GM20000 (cell line): ENCODE measurements around the gene DUSP22.
A peak's percentile ranks its signal among the peaks of the same experiment; 100 is the strongest.

Source experiments
- DNase-seq: peaks from one replicate; pipeline ENCODE4 v3.0.0; 2012; ENCODE audit warnings: low spot score
- TF ChIP-seq, protein P1 (sequence below): IDR thresholded peaks from 2 replicates; pipeline ENCODE4 v1.5.1; 2012; ENCODE audit warnings: mild to moderate bottlenecking, control low read depth; ENCODE audit errors: extremely low read depth, missing control alignments

DUSP22 gene

DNA sequence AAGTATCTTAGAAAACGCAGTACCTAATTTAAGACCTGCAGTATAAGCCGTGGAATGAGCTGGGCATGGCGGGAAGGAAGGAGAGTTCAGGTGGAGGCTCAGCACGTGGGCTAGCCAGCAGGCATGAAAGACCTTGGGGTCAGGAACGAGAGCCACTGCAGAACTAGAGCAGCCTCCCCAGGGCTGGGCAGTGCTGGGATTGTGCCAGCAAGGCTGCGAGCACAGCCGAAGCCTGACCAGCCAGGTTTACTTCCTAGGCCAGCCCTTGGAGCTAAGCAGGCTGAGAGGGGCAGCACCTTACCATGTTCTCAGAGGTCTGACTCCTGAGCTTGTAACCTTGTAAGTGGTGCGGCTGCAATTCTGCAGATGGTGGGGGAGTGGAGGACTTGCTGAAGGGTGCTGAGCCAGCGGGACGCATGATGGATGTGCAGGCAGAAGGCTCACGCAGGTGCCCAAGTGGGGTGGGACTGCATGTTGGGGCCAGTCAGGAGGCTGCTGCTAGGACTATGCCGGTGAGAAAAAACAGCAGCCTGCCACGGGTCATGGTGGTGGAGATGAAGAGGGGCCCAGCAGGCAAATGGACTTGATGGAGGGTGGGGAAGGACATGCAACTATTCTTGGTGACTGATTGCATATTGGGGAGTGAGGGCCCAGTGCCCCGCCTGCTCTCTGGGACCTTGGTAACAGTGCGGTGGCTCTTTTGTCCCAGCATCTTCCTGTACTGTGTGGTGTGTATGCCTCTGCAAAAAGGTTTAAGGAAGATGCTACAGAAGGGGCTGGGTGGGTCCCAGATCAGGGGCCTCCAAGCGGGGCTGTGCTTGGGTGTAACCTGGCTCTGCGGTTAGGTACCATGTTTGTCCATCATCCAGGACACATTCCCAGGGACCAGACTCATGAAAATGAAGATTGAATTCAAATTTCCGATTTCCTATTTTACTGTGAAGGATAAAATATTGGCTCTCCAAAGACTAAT is 61.6 kb downstream of the DUSP22 start:
- TF ChIP-seq, protein P1, sequence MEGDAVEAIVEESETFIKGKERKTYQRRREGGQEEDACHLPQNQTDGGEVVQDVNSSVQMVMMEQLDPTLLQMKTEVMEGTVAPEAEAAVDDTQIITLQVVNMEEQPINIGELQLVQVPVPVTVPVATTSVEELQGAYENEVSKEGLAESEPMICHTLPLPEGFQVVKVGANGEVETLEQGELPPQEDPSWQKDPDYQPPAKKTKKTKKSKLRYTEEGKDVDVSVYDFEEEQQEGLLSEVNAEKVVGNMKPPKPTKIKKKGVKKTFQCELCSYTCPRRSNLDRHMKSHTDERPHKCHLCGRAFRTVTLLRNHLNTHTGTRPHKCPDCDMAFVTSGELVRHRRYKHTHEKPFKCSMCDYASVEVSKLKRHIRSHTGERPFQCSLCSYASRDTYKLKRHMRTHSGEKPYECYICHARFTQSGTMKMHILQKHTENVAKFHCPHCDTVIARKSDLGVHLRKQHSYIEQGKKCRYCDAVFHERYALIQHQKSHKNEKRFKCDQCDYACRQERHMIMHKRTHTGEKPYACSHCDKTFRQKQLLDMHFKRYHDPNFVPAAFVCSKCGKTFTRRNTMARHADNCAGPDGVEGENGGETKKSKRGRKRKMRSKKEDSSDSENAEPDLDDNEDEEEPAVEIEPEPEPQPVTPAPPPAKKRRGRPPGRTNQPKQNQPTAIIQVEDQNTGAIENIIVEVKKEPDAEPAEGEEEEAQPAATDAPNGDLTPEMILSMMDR: no peak
- DNase-seq: no peak

DNA sequence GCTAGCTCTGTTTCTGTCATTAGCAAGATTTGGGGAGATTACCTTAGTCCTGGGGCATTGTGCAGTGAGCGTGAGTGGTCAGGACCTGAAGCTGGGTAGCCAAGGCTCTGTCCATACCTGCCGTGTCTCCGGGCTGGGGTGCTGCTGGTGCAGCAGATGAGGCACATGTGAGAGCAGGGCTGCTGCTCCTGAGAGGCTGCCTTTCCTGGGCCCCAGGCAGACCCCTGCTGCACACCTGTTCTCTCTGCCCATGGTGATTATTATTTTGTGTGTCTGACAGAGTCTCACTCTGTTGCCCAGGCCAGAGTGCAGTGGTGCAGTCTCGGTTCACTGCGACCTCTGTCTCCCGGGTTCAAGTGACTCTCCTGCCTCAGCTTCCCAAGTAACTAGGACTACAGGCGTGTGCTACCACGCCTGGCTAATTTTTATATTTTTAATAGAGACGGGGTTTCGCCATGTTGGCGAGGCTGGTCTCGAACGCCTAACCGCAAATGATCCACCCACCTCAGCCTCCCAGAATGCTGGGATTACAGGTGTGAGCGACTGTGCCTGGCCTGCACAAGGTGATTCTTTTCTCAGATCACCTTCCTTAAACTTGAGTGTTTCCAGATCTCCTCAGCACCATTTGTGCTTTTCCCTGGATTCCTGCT is 62.5 kb downstream of the DUSP22 start:
- no peak for DNase-seq
- TF ChIP-seq, protein P1: no peak

DNA sequence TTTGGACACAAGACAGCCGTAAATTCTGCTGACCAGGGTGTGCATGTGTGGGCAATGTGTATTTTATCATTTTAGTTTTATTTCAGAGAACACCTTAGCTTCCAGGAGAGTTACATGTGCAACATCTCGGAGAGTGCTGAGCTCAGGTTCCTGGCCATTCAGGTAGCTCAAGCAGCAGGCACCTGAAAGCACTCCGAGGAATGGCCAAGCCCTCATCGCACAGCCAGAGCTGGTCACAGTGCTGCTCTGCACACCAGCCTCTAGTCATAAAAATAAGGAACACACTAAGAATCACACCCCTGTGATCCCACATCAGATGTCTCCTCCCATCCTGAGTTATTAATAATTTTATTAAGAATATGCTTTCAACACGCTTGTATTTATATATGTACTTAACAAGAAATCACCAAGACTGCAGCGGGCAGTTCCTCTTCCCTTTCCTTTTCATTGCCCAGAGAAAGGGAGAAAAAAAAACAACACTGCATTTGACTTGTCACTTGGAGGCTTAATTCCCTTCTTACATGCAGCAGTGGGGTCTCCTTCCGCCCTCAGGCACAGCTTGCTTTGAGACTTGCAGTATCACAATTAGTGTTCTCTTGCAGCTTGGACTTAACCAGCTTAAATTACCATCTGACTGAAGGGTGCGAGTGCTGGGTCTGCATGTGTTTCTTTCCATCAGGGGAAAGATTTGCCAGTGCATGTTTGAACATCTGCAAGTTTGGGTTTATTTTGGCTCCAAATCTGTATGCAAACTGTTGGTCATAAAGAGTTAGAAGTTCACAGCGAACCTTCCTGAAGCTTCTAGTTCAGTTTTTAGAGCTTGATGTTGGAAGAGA is 63.3 kb downstream of the DUSP22 start:
- no peak for DNase-seq
- TF ChIP-seq, protein P1: no peak

GRCh38 chr6:356828-357251 is 64.6 kb downstream of the DUSP22 start:
- DNase-seq: peak; percentile 88
- TF ChIP-seq, protein P1: no peak

DNA sequence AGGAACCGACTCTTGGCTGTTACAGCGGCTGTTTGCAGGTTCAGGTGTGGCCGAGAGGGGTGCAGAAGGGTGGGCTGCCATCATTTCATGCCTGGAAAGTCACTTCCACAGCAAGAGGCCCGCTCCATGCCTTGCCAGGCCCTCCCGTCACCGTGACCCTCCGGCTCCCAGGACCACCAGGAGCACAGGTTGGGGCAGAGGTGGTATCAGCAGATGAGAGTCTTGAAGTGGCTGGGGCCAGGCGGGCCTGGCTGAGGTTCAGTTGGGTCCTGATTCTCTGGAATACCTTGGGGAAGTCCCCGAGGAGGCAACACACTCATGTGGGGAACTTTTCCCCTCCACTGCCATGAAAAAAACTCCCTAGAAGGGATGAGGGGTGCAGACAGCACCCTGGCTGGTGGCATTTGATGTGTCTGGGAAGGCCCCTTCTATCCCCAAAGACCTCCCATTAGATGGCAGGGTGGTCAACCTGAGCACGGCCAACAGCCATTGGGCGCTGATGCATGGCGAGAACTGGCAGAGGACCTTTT is 65.0 kb downstream of the DUSP22 start:
- DNase-seq: no peak

GRCh38 chr6:357791-358341 is 65.6 kb downstream of the DUSP22 start:
- DNase-seq: no peak
- TF ChIP-seq, protein P1: no peak

More for the DNA sequence above, 65.0 kb downstream of the DUSP22 start:
- TF ChIP-seq, protein P1: no peak
